Naive thymus-derived CD4-positive, alpha-beta T cell (primary cell): ENCODE measurements around the gene CALHM4. TPM values are rescaled to one million over a fixed set of nuclear protein-coding genes. Genes with fewer than 3 reads are reported as not detected.

ENCODE experiments used
- ATAC-seq: fragments of 150-1000 bp; cut with Tn5 transposase; 2 replicates; pipeline ENCODE4 v1.10.0; 2021; ENCODE audit warnings: mild to moderate bottlenecking, moderate library complexity
- CTCF ChIA-PET: fragments of 350-600 bp; sonication (Branson Sonifier 250); formaldehyde crosslinking; loops from one replicate; lab custom pipeline; 2021; ENCODE audit warnings: antibody characterized with exemption; lab: Charles Lee
- POLR2A ChIA-PET: fragments of 350-600 bp; sonication (Branson Sonifier 250); formaldehyde crosslinking; loops from one replicate; lab custom pipeline; 2021; ENCODE audit warnings: antibody characterized with exemption, inconsistent platforms; lab: Charles Lee
- DNase-seq, 9 donors: peaks; one replicate each; pipeline versions ENCODE4 v3.0.0 to v3.0.0-alpha.2; 2020 to 2022; ENCODE audit warnings: mixed read lengths in 1 of 9
- H3K27ac ChIP-seq: one replicate; pipeline ENCODE4 v1.7.0; 2013; ENCODE audit warnings: mild to moderate bottlenecking, low read depth, low read length, moderate library complexity
- H3K27me3 ChIP-seq, 2 donors: one replicate each; pipeline ENCODE4 v1.7.0; 2013; ENCODE audit warnings: low read length in 2 of 2, mild to moderate bottlenecking in 2 of 2, moderate library complexity in 2 of 2; ENCODE audit not compliant: control insufficient read depth in 2 of 2, insufficient read depth in 2 of 2
- H3K36me3 ChIP-seq, 3 experiments: 1 replicate in 2 of 3; 2 replicates in 1 of 3; pipeline ENCODE4 v1.7.0; 2013; ENCODE audit warnings: low read length in 3 of 3, mild to moderate bottlenecking in 3 of 3, moderate library complexity in 1 of 3; ENCODE audit not compliant: insufficient read depth in 3 of 3, control insufficient read depth in 2 of 3
- H3K4me1 ChIP-seq, 2 donors: one replicate each; pipeline ENCODE4 v1.7.0; 2013; ENCODE audit warnings: low read length in 2 of 2, mild to moderate bottlenecking in 2 of 2, moderate library complexity in 1 of 2; ENCODE audit not compliant: control insufficient read depth in 2 of 2, insufficient read depth in 2 of 2
- H3K4me3 ChIP-seq: 2 replicates; pipeline ENCODE4 v1.7.0; 2013; ENCODE audit warnings: mild to moderate bottlenecking, low read length
- H3K9me3 ChIP-seq, 3 experiments: 1 replicate in 2 of 3; 2 replicates in 1 of 3; pipeline ENCODE4 v1.7.0; 2013; ENCODE audit warnings: low read length in 3 of 3; ENCODE audit not compliant: control insufficient read depth in 2 of 3
- H3K27ac Mint-ChIP-seq, 9 donors: one replicate each; pipeline ENCODE4 v1.8.0; 2020 to 2022; ENCODE audit warnings: mixed read lengths in 9 of 9, mild to moderate bottlenecking in 8 of 9, moderate library complexity in 5 of 9, inconsistent platforms in 2 of 9
- H3K27me3 Mint-ChIP-seq, 5 donors: one replicate each; pipeline ENCODE4 v1.8.0; 2021 to 2022; ENCODE audit warnings: mixed read lengths in 5 of 5, mild to moderate bottlenecking in 1 of 5
- H3K36me3 Mint-ChIP-seq, 5 donors: one replicate each; pipeline ENCODE4 v1.8.0; 2020 to 2022; ENCODE audit warnings: mixed read lengths in 5 of 5, mild to moderate bottlenecking in 3 of 5, inconsistent platforms in 1 of 5
- H3K4me1 Mint-ChIP-seq, 7 donors: one replicate each; pipeline ENCODE4 v1.8.0; 2020 to 2022; ENCODE audit warnings: mixed read lengths in 7 of 7, mild to moderate bottlenecking in 3 of 7, inconsistent platforms in 1 of 7
- H3K4me3 Mint-ChIP-seq, 10 donors: one replicate each; pipeline ENCODE4 v1.8.0; 2020 to 2022; ENCODE audit warnings: mild to moderate bottlenecking in 10 of 10, mixed read lengths in 10 of 10, moderate library complexity in 6 of 10, inconsistent platforms in 2 of 10
- H3K9me3 Mint-ChIP-seq, 11 donors: one replicate each; pipeline ENCODE4 v1.8.0; 2020 to 2022; ENCODE audit warnings: mixed read lengths in 11 of 11, mild to moderate bottlenecking in 4 of 11, inconsistent platforms in 1 of 11, moderate library complexity in 1 of 11
- intact Hi-C, 2 donors: fragments of 100-400 bp; cut with micrococcal nuclease; formaldehyde crosslinking; loops; one replicate each; pipeline ENCODE4 v1.15.1; 2023
- polyA plus RNA-seq, 2 donors: library from polyadenylated mRNA; unstranded; fragments of 300-500 nt; fragmentation: Illumina TruSeq; gene quantifications; one replicate each; pipeline ENCODE4 v1.2.3, GENCODE V29; 2021
- total RNA-seq, 6 experiments: library from RNA in 5 of 6; stranded (reverse) in 5 of 6; gene quantifications; 1 replicate in 5 of 6; 2 replicates in 1 of 6; pipeline ENCODE4 v1.2.3 and lab custom pipeline; 2021 to 2026

The CALHM4 gene, protein sequence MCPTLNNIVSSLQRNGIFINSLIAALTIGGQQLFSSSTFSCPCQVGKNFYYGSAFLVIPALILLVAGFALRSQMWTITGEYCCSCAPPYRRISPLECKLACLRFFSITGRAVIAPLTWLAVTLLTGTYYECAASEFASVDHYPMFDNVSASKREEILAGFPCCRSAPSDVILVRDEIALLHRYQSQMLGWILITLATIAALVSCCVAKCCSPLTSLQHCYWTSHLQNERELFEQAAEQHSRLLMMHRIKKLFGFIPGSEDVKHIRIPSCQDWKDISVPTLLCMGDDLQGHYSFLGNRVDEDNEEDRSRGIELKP
- not detected for total RNA-seq
- polyA plus RNA-seq = not detected
- total RNA-seq (lab: John Stamatoyannopoulos, UW) = not detected

DNA sequence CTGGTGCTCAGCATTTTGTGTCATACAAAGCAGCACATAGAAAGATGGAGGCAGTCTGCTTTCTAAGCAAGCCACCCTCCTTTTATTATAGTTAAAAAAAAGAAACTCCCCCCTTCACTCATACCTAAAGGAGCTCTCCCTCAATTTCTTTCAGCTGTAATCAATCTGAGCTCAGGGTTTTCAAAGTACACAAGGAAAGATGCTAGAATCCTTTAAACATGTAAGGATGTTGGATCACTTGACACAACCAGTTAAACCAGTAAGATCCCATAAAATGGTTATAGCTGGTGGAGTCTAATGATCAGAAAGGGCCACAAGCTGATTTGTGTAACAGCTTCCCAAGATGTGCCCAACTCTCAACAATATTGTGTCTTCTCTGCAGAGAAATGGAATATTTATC is at the start of gene CALHM4:
TSS of gene CALHM4 (plus strand) at position 301 of the 400 bp plus-strand sequence. CDS start at position 344, 43 bp downstream.
- H3K4me1 Mint-ChIP-seq = no peaks in the 10 kb centered on the region
- Histone ChIP-seq H3K36me3 (no peaks in the 10 kb centered on the region), H3K4me1 (no peaks in the 10 kb centered on the region), H3K27ac (no peak within 1 kb of the TSS), H3K9me3 (no peaks in the 10 kb centered on the region), H3K4me3 (no peak within 1 kb of the TSS), H3K27me3 (peaks cover 0 to 3% of the 10 kb centered on the region in 2 donors)
- peaks cover 10 to 35% (median 19%) of the 10 kb centered on the region in 5 donors for H3K27me3 Mint-ChIP-seq
- H3K27ac Mint-ChIP-seq = no peak within 1 kb of the TSS
- intact Hi-C loops = no loop called here
- H3K36me3 Mint-ChIP-seq = no peaks in the 10 kb centered on the region
- ATAC-seq = no peak
- POLR2A ChIA-PET = interaction anchor here (2.5 kb wide), 1 partner anchor 17 kb away, joined by 6 read pairs; the partner anchor contains the start of gene RWDD1
- DNase-seq = no peak
- no peak within 1 kb of the TSS for H3K4me3 Mint-ChIP-seq
- CTCF ChIA-PET = interaction anchor here (1.1 to 1.2 kb wide), 2 partner anchors 15 to 119 kb away, joined by 3 read pairs; no protein-coding TSS in a partner anchor
- H3K9me3 Mint-ChIP-seq = no peaks in the 10 kb centered on the region

DNA sequence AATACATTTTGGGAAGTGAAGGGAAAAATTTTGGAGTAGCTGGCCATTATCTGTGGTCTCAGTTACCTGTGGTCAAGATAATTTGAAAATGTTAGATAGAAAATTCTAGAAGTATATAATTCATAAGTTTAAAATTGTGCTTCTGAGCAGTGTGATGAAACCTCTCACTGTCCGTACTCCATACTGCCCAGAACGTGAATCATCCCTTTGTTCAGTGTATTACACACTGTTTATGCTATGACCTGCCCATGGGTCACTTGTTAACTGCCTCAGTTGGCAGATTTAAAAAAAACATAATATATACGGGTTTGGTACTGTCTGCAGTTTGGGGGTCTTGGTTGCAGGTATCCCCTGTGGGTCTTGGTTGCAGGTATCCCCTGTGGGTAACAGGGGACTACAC is 46.2 kb upstream of the CALHM4 start:
- intact Hi-C loops = no loop called here
- H3K4me1 Mint-ChIP-seq = no peaks in the 10 kb centered on the region
- Histone ChIP-seq H3K4me1 (no peaks in the 10 kb centered on the region), H3K9me3 (no peaks in the 10 kb centered on the region), H3K27ac (no peak overlapping the region), H3K27me3 (no peaks in the 10 kb centered on the region), H3K4me3 (no peak overlapping the region), H3K36me3 (no peaks in the 10 kb centered on the region)
- H3K27ac Mint-ChIP-seq = no peak overlapping the region
- H3K27me3 Mint-ChIP-seq = peaks cover 19 to 56% (median 38%) of the 10 kb centered on the region in 5 donors
- no peak for DNase-seq
- POLR2A ChIA-PET = no interaction called here
- CTCF ChIA-PET = no interaction called here
- peaks cover 2 to 45% (median 14%) of the 10 kb centered on the region in 11 donors for H3K9me3 Mint-ChIP-seq
- no peak overlapping the region for H3K4me3 Mint-ChIP-seq
- H3K36me3 Mint-ChIP-seq = peaks cover 0 to 12% (median 0%) of the 10 kb centered on the region in 5 donors
- ATAC-seq = no peak

DNA sequence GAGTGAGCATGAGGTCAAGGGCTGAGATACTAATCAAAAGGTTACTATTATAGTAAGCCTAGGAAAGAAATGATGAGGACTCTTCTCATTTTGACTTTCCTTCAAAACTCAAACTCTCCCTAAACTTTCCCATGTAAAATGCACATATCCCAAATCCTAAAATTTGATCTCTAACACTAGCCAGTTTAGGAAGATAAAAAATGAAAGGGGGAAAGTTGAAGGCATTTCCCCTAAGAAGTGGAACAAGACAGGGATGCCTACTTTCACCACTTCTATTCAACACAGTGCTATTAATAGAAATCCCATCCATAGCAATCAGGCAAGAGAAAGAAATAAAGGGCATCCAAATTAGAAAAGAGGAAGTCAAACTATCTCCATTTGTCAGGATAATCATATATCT is 45.0 kb upstream of the CALHM4 start:
- ChIA-PET CTCF (no interaction called here), POLR2A (no interaction called here)
- Mint-ChIP-seq H3K27me3 (peaks cover 11 to 54% (median 28%) of the 10 kb centered on the region in 5 donors), H3K27ac (no peak overlapping the region), H3K4me1 (no peaks in the 10 kb centered on the region), H3K36me3 (peaks cover 0 to 4% (median 0%) of the 10 kb centered on the region in 5 donors), H3K4me3 (no peak overlapping the region), H3K9me3 (peaks cover 2 to 35% (median 12%) of the 10 kb centered on the region in 11 donors)
- Histone ChIP-seq H3K36me3 (no peaks in the 10 kb centered on the region), H3K27ac (no peak overlapping the region), H3K27me3 (no peaks in the 10 kb centered on the region), H3K9me3 (no peaks in the 10 kb centered on the region), H3K4me3 (no peak overlapping the region), H3K4me1 (no peaks in the 10 kb centered on the region)
- DNase-seq = no peak
- intact Hi-C loops = no loop called here
- ATAC-seq = no peak

DNA sequence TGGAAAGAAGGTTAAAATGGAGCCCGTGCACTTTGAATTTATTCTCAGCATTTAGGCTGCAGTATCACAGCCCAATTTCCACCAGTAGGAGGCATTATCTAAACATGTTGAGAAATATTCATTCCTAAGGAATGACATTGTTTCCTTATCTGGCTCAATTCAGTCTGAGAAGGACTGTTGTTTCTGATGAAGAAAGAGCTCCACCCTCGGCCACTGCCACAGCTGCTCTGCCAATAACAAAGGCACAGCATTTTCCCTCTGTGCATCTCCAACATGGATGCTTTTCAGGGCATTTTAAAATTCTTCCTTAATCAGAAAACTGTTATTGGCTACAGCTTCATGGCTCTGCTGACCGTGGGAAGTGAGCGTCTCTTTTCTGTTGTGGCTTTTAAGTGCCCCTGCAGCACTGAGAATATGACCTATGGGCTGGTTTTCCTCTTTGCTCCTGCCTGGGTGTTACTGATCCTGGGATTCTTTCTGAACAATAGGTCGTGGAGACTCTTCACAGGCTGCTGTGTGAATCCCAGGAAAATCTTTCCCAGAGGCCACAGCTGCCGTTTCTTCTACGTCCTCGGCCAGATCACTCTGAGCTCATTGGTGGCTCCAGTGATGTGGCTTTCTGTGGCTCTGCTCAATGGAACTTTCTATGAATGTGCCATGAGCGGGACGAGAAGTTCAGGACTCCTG is 42.0 kb upstream of the CALHM4 start, which contains the start of gene CALHM5:
TSS of gene CALHM5 (plus strand) at position 216 of the 687 bp plus-strand sequence. CDS start at position 274, 58 bp downstream.
- ChIA-PET CTCF (no interaction called here), POLR2A (no interaction called here)
- DNase-seq (no peak), ATAC-seq (no peak)
- no peak within 1 kb of the TSS for H3K4me3 ChIP-seq
- no peaks in the 10 kb centered on the region for H3K9me3 ChIP-seq
- H3K27ac Mint-ChIP-seq = no peak within 1 kb of the TSS
- intact Hi-C loops = no loop called here
- H3K27me3 Mint-ChIP-seq = peaks cover 0 to 50% (median under 1%) of the 10 kb centered on the region in 5 donors
- no peaks in the 10 kb centered on the region for H3K36me3 Mint-ChIP-seq
- H3K4me3 Mint-ChIP-seq = no peak within 1 kb of the TSS
- H3K27me3 ChIP-seq = no peaks in the 10 kb centered on the region
- H3K36me3 ChIP-seq = no peaks in the 10 kb centered on the region
- no peak within 1 kb of the TSS for H3K27ac ChIP-seq
- no peaks in the 10 kb centered on the region for H3K4me1 Mint-ChIP-seq
- no peaks in the 10 kb centered on the region for H3K4me1 ChIP-seq
- peaks cover 0 to 23% (median 8%) of the 10 kb centered on the region in 11 donors for H3K9me3 Mint-ChIP-seq

DNA sequence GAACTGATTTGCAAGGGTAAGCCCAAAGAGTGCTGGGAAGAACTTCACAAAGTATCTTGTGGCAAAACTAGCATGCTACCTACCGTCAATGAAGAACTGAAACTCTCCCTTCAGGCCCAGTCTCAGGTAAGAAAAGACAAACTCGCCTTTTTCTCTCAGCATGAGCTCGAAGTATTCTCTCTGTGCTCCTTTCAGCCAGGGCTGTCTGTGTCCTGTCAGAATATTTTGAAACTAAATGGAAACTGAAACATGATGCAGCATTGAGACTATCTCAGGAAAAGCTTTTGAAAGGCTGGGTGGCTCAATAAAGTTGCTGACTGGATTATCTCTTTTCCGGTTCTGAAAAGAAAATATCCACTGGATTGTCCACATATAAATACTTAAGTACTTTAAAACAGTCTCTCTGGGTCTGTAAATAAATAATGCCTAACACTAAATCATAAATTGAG is 41.4 kb upstream of the CALHM4 start:
- H3K27me3 ChIP-seq = no peaks in the 10 kb centered on the region
- H3K27ac ChIP-seq = no peak overlapping the region
- ATAC-seq (no peak), DNase-seq (no peak)
- H3K36me3 ChIP-seq = no peaks in the 10 kb centered on the region
- Mint-ChIP-seq H3K4me3 (no peak overlapping the region), H3K27ac (no peak overlapping the region), H3K36me3 (no peaks in the 10 kb centered on the region), H3K4me1 (no peaks in the 10 kb centered on the region), H3K9me3 (peaks cover 0 to 22% (median 8%) of the 10 kb centered on the region in 11 donors), H3K27me3 (peaks cover 0 to 51% (median 0%) of the 10 kb centered on the region in 5 donors)
- CTCF ChIA-PET = interaction anchor here (0.6 kb wide), 1 partner anchor 194 kb away, joined by 6 read pairs; no protein-coding TSS in a partner anchor
- POLR2A ChIA-PET = no interaction called here
- no peaks in the 10 kb centered on the region for H3K9me3 ChIP-seq
- no peaks in the 10 kb centered on the region for H3K4me1 ChIP-seq
- intact Hi-C loops = no loop called here
- H3K4me3 ChIP-seq = no peak overlapping the region

DNA sequence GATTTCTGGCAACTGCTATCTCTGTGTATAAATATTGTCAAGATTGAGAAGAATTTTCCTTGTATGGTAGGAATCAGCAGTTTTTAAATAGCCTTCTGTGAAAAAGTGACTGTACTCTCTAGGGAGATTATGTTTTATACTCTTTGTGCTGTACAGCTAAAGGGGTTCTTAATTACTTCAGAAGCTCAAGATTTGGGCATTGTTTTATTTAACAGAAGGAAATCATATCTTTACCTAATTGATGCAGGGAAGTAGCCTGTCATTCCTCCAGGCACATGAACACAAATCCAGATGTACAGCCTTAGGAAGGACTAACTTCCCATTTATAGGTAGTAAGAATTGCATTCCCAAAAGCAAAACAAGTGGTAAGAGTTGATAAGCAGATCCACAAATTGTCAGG is 40.8 kb upstream of the CALHM4 start:
- Histone ChIP-seq H3K9me3 (no peaks in the 10 kb centered on the region), H3K4me1 (no peaks in the 10 kb centered on the region), H3K27me3 (no peaks in the 10 kb centered on the region), H3K36me3 (no peaks in the 10 kb centered on the region), H3K27ac (no peak overlapping the region), H3K4me3 (no peak overlapping the region)
- ChIA-PET CTCF (interaction anchor here (0.6 kb wide), 1 partner anchor 194 kb away, joined by 6 read pairs; no protein-coding TSS in a partner anchor), POLR2A (no interaction called here)
- Mint-ChIP-seq H3K27me3 (peaks cover 0 to 48% (median 0%) of the 10 kb centered on the region in 5 donors), H3K4me3 (no peak overlapping the region), H3K27ac (no peak overlapping the region), H3K9me3 (peaks cover 0 to 18% (median 8%) of the 10 kb centered on the region in 11 donors), H3K4me1 (no peaks in the 10 kb centered on the region), H3K36me3 (no peaks in the 10 kb centered on the region)
- DNase-seq (no peak), ATAC-seq (no peak)
- intact Hi-C loops = no loop called here
